Dermis lymphatic vessel endothelial cell (primary cell): ENCODE measurements around the gene ZP4. TPM values are rescaled to one million over a fixed set of nuclear protein-coding genes. Genes with fewer than 3 reads are reported as not detected.

Source experiments
- total RNA-seq: library from RNA; depleted of rRNA; stranded (reverse); fragments of >200 nt; gene quantifications from 2 replicates; pipeline ENCODE4 v1.2.1, GENCODE V29; 2014

ZP4 gene, protein sequence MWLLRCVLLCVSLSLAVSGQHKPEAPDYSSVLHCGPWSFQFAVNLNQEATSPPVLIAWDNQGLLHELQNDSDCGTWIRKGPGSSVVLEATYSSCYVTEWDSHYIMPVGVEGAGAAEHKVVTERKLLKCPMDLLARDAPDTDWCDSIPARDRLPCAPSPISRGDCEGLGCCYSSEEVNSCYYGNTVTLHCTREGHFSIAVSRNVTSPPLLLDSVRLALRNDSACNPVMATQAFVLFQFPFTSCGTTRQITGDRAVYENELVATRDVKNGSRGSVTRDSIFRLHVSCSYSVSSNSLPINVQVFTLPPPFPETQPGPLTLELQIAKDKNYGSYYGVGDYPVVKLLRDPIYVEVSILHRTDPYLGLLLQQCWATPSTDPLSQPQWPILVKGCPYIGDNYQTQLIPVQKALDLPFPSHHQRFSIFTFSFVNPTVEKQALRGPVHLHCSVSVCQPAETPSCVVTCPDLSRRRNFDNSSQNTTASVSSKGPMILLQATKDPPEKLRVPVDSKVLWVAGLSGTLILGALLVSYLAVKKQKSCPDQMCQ
- total RNA-seq, result not detected in 2 replicates

DNA sequence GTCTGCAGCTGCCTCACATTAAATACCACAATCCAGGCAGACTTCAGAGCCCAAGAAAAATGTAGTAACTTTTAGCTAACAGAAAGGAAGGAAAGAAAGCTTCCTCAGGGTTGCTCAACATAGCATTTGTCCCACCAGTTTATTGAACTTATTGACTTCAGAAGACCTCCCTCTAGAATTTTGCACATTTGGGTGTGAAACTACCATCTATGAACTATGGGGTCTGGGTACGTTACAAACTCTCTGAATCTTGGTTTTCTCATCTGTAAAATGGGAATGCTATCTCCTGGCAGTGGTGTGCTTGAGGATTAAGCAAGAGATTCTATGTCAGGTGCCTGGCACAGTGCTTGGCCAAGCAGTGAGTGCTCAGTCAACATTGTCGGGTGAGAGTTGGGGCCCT is at the start of gene ZP4:
TSS of gene ZP4 (minus strand) at position 101 of the 400 bp plus-strand sequence. CDS start 287 bp downstream, outside the sequence.

